IPS-11a (cell line): Measurements from ENCODE around the gene SLC35A2.

Experiments used
- H3K4me3 ChIP-seq: one replicate; pipeline ENCODE4 v1.5.1; 2013; ENCODE audit warnings: low read depth, low read length, control low read depth

The SLC35A2 gene

GRCh38 chrX:48911412-48912182, at the start of gene SLC35A2:
SLC35A2 (minus strand) TSS chrX:48911646; CDS start chrX:48911636, 10 bp downstream.
- H3K4me3 ChIP-seq: peak within 1 kb of the TSS; percentile 60

GRCh38 chrX:48960291-48960690, 48.8 kb upstream of the SLC35A2 start:
- H3K4me3 ChIP-seq: no peak overlapping the region

GRCh38 chrX:48958635-48959094, 47.2 kb upstream of the SLC35A2 start:
- peak overlapping the region; percentile 35 for H3K4me3 ChIP-seq

- peak overlapping the region; percentile 67 for H3K4me3 ChIP-seq
Measured at GRCh38 chrX:48957827-48958634, 46.6 kb upstream of the SLC35A2 start.

- peak within 1 kb of the TSS; percentile 67 for H3K4me3 ChIP-seq
Measured at GRCh38 chrX:48957477-48957826, 46.0 kb upstream of the SLC35A2 start, which contains the start of gene OTUD5. OTUD5 (minus strand) TSS chrX:48957607; CDS start chrX:48957570, 37 bp downstream.

DNA sequence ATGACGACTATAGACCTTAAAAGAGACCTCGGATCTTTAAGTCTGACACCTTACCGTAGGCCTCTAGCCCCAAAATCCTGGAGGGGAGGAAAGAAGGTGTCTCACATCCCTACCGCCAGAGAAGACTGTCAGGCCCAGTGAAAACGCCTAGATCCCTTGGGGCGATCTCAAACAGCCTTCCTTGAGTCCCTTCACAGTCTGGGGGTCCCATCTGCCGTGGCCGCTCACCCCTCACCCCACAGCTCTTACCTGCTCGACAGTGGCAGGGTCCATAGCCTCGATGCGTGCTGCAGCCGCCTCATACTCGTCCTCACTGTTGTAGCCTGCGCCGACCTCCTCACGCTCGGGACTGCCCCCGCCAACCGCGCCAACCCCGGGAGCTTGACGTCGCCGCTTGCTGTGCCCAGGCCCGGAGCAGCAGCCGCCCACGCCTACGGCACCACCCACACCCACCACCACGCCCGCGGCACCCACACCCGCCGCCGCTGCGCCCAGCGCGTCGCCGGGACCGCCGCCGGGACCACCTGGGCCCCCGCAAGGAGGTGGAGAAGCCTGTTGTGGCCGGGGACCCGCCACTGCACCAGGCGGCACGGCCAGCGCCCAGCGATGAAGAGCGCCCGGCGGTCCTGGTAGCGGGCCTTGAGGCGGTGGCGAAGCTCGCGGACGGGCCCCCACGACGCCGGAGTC, 45.4 kb upstream of the SLC35A2 start:
- H3K4me3 ChIP-seq: peak overlapping the region; percentile 67

GRCh38 chrX:48948589-48948988, 37.1 kb upstream of the SLC35A2 start:
- no peak overlapping the region for H3K4me3 ChIP-seq

DNA sequence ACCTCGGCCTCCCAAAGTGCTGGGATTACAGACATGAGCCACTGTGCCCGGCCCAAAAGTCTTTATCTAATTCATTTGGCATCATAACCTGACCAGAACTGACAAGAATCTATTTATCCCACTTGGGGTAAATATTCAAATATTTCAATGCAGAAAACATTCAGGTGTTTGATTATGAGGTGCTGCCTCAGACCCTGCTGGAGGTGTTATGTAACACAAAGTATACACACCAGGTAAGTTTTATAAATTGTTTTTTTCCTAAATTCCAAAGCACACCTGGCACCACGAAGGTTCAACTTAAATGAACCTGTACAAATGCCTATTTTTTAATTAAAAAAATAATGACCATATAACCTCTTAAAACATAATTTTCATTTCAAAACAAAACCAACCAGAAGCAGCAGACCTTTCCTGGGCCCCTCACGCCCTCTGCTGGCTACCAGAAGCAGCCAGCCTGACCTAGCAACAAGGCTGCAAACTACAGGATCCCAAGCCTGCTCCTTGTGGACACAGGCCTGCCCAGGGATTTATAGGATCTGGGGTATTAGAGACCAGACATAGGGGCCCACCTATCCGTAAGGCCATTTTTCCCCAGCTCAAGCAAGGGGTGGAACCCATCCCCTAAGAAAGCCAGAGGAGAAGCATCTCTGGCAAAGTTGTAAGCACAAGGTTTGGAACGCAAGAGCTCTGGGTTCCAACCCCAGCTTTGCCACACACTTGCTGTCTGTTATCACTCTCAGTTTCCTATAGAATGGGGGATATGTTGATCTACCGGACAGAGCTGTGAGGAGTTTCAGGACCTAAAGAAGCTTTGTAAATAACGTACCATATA, 34.3 kb upstream of the SLC35A2 start:
- H3K4me3 ChIP-seq: no peak overlapping the region

- no peak overlapping the region for H3K4me3 ChIP-seq
Measured at GRCh38 chrX:48942895-48943294, 31.4 kb upstream of the SLC35A2 start.

- H3K4me3 ChIP-seq: no peak overlapping the region
Measured at GRCh38 chrX:48940404-48940955, 29.0 kb upstream of the SLC35A2 start.

DNA sequence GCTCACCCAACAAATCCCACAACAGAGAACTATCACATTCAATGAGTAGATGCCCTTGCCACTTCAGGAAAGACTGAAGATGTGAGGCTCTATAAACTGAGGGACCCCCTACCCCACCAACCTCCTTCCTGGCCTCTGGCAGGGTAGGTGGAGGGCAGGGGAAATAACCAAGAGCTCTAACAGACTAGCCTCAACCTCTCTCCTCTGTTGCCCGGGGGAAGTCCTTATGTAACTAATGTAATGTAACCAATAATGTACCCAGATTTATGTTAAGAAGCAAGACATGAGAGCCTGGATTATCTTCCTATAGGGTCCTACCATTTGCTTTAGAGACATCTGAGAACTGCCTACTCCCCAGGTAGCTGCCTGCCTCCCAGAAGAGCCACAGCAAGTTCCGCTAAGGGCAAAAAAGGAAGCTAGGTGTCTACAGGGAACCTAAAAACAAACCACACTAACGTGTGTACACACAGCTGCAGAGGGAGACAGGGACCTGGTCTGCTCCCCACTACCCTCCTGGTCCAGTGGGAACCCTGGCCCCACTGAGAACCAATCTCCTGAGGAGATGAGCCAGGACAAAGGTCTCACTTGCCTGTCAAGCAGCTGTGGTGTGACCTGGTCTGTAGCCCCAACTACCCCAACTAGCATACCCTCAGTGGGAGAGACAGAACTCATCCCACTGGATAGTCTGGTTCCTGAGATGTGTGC, 28.2 kb upstream of the SLC35A2 start:
- H3K4me3 ChIP-seq: no peak overlapping the region

DNA sequence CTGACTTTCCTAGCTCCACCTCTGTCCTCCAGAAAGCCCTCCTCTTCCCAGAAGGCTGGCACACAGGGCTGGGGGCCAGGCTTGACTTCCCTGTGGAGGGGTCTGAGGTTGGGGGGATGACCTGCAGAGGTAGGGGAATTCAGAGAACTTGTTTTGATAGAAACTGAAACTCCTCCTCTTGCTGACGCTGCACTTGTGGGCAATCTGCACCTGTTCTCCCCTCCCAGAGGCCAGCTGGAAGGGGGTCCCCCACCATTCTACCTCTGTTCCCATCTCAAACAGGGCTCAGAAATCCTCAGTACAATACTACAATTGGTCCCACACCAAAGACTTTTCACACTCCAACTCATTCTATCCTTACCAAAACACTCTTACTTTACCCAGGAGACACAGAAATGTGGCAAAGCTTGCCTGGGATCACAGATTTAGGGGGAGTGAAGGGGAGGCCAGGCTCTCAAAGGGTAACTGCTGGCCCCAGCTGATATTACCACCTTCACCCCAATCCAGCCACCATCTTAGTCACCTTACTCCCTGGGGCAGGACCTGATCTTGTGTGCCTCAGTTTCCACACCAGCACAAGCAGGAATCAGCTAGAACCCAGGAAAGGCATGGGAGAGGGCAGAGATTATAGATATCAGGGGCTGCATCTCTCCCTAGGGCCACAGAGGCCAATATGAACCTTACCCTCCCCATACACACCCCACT, 27.4 kb upstream of the SLC35A2 start:
- no peak overlapping the region for H3K4me3 ChIP-seq

DNA sequence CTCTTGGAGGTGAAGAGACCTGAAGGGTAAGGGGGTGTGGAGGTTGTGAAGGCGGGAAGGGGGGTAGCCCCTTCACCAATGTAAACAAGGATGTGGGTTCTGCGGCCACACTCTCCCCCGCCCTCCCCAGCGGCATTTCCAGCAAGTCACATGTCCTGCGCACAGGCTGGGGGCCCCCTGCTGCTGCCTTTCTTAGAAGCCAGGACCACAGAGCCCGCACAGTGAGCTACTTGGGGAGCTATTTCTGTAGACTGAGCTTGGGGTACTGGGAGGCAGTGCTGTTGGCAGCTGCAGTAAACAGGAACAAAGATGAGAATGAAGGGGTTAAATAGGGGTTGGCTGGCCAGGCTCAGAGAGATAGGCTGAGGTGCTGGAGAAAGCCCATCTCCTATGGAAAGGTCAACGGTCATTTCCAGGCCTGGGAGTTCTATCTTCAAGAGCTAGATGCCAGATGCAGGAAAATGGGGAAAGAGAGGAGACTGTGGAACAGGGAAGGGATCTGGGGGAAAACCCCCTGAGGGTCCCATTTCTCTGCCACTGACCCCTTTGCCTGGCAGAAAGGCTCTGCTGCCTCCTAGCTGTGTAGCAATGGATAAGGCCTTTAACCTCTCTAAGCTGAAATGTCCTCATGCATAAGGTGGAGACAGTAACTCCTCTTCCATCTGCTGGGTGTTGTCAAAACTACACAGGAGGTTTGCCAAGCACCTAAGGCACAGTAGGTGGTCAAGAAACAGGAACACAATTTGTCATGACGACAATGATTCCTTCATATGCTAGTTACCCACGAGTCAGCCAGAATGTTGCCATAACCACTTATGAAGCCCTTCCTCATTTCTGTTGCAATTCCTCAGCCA, 25.8 kb upstream of the SLC35A2 start:
- no peak overlapping the region for H3K4me3 ChIP-seq

- H3K4me3 ChIP-seq: no peak overlapping the region
Measured at GRCh38 chrX:48936429-48937053, 25.1 kb upstream of the SLC35A2 start.

DNA sequence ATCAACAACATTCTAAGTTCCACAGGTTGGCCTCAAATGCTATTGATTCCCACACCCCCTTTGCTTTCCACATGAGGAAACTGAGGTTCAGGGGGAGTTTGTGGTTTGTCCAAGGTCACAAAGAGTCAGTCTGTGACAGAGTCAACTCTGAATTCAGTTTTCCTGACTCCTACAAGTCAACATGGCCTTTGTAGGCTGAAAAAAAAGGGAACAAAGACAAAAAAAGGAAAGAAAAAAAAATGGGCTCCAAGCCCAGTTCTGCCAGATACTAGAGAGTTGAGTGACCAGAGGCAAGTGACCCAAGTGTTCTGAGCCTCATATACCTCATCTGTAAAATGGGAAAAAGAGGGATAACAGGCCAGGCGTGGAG, 23.8 kb upstream of the SLC35A2 start:
- H3K4me3 ChIP-seq: no peak overlapping the region

DNA sequence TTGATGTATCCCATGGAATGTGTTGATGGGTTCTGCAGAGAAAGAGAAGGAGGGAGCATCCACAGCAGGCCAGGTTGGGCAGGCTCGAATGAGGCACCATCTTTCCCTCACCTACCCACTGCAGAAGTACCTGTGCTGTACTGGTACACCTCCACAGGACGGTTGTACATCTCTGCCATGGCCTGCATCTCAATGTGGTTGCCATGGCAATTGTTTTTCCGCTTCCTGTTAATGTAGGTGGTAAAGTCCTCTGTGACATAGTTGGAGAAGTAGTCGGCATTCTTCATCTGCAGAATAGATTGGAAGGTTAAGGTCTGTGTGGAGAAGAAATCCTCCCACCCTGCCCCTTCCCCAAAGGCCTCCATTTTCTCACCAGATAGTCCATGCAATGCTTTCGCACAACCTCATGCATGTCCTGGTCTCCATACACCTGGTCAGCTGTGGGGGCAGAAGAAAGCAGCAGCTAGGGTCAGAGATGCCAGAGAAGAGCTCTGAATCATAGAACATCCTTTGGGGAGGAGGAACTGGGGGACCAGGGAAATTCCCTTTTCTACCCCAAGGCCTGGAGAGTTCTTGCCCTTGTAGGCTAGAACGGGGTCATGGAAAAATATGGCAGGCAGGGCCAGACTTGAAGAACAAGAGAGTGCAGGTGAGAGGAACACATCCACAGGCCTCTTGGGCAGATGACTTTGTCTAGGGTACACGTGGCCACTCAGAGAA, 23.3 kb upstream of the SLC35A2 start:
- no peak overlapping the region for H3K4me3 ChIP-seq

GRCh38 chrX:48933757-48934156, 22.3 kb upstream of the SLC35A2 start:
- H3K4me3 ChIP-seq: no peak overlapping the region
